ENCODE measurements around the gene CADPS. TPM values are rescaled to one million over a fixed set of nuclear protein-coding genes. Genes with fewer than 3 reads are reported as not detected.

The CADPS gene
- total RNA-seq, 2 experiments from 2014 or later = 61.3 to 68.6 TPM

DNA sequence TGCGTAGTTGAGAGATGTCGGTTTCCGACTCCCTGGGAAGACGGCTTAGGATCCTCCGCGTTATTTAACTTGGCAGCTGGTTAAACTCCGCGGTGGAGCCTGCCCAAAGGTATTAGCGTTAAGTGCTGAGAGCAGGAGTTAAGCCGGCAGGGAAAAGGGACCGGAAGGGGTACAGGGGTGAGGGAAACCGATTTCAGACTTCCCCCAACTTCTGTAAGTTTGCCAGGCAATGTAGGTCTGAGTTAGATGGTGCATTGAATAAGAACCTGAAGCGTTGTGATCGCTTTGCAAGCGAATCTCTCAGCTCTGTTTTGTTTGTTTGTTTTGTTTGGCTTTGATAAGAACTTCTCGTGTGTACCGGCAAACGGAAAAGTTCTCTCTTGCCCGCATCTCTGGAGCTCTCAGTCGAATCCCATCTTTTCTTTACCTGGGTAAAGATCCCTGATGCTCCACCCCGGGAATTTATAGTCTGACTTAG is 495.9 kb downstream of the CADPS start:
- no peaks in the 10 kb centered on the region for H3K9me3 ChIP-seq (ENCODE audit: low read length)
- H3K4me3 ChIP-seq (ENCODE audit: low read depth, low read length, poor library complexity, severe bottlenecking) = no peak overlapping the region
- BruUV-seq (replicated peaks) = no TSS peak
- no peaks in the 10 kb centered on the region for H3K4me1 ChIP-seq (ENCODE audit: insufficient read depth, low read length, poor library complexity, severe bottlenecking)
- H2AFZ ChIP-seq (ENCODE audit: low read length) = no peak overlapping the region
- no peak overlapping the region for H3K27ac ChIP-seq (ENCODE audit: low read depth, low read length, poor library complexity, severe bottlenecking)
- ChIA-PET POLR2A (interaction anchor here (1.7 kb wide), 1 partner anchor 12 kb away, joined by 3 read pairs; no protein-coding TSS in a partner anchor), CTCF (ENCODE audit: unreplicated experiment) (no interaction called here)
- H3K79me2 ChIP-seq (ENCODE audit: insufficient read depth, low read depth, low read length) = no peaks in the 10 kb centered on the region
- H3K9me2 ChIP-seq (ENCODE audit: insufficient read depth, low read length) = no peaks in the 10 kb centered on the region
- H3K36me3 ChIP-seq (ENCODE audit: insufficient read depth, low read length) = no peaks in the 10 kb centered on the region
- TF ChIP-seq, protein P1, sequence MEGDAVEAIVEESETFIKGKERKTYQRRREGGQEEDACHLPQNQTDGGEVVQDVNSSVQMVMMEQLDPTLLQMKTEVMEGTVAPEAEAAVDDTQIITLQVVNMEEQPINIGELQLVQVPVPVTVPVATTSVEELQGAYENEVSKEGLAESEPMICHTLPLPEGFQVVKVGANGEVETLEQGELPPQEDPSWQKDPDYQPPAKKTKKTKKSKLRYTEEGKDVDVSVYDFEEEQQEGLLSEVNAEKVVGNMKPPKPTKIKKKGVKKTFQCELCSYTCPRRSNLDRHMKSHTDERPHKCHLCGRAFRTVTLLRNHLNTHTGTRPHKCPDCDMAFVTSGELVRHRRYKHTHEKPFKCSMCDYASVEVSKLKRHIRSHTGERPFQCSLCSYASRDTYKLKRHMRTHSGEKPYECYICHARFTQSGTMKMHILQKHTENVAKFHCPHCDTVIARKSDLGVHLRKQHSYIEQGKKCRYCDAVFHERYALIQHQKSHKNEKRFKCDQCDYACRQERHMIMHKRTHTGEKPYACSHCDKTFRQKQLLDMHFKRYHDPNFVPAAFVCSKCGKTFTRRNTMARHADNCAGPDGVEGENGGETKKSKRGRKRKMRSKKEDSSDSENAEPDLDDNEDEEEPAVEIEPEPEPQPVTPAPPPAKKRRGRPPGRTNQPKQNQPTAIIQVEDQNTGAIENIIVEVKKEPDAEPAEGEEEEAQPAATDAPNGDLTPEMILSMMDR (conservative IDR thresholded peaks at IDR 0.05; ENCODE audit: low read length) = no peak
- no peak for TF ChIP-seq EZH2phosphoT487 (IDR thresholded peaks at IDR 0.05; ENCODE audit: borderline replicate concordance, low read depth, low read length)
- intact Hi-C loops (cut with micrococcal nuclease; ENCODE audit: unreplicated experiment) = no loop called here
- no peak overlapping the region for H3K4me2 ChIP-seq (ENCODE audit: low read length)
- no peak for DNase-seq (ENCODE audit: low spot score)
- no peaks in the 10 kb centered on the region for H4K20me1 ChIP-seq (ENCODE audit: insufficient read depth, low read length)

DNA sequence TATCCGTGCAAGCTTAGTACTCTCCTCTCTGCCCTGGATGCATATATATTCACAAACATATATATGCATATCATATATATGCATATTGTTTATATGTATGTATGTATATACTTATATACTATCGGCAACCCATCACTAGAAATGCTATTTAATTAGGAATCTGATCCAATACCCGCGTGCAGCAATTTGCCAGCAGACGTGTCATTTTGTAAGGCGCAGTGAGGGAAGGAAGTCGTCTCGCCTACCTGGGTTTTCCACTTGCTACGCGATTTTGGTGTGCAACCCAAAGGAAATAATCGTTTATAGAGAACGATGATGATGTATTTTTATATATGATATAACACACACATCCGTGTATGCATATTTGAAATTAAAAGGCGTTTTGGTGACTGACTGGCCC is 496.3 kb downstream of the CADPS start:
- Histone ChIP-seq H3K79me2 (ENCODE audit: insufficient read depth, low read depth, low read length) (no peaks in the 10 kb centered on the region), H3K9me3 (ENCODE audit: low read length) (no peaks in the 10 kb centered on the region), H3K36me3 (ENCODE audit: insufficient read depth, low read length) (no peaks in the 10 kb centered on the region), H3K4me3 (ENCODE audit: low read depth, low read length, poor library complexity, severe bottlenecking) (no peak overlapping the region), H4K20me1 (ENCODE audit: insufficient read depth, low read length) (no peaks in the 10 kb centered on the region), H3K4me1 (ENCODE audit: insufficient read depth, low read length, poor library complexity, severe bottlenecking) (no peaks in the 10 kb centered on the region), H3K9me2 (ENCODE audit: insufficient read depth, low read length) (no peaks in the 10 kb centered on the region), H2AFZ (ENCODE audit: low read length) (no peak overlapping the region), H3K27ac (ENCODE audit: low read depth, low read length, poor library complexity, severe bottlenecking) (no peak overlapping the region), H3K4me2 (ENCODE audit: low read length) (no peak overlapping the region)
- POLR2A ChIA-PET = no interaction called here
- BruUV-seq (replicated peaks) = no TSS peak
- no peak for DNase-seq (ENCODE audit: low spot score)
- CTCF ChIA-PET (ENCODE audit: unreplicated experiment) = no interaction called here
- intact Hi-C loops (cut with micrococcal nuclease; ENCODE audit: unreplicated experiment) = no loop called here
- TF ChIP-seq, protein P1 (conservative IDR thresholded peaks at IDR 0.05; ENCODE audit: low read length) = no peak
- TF ChIP-seq EZH2phosphoT487 (IDR thresholded peaks at IDR 0.05; ENCODE audit: borderline replicate concordance, low read depth, low read length) = no peak

DNA sequence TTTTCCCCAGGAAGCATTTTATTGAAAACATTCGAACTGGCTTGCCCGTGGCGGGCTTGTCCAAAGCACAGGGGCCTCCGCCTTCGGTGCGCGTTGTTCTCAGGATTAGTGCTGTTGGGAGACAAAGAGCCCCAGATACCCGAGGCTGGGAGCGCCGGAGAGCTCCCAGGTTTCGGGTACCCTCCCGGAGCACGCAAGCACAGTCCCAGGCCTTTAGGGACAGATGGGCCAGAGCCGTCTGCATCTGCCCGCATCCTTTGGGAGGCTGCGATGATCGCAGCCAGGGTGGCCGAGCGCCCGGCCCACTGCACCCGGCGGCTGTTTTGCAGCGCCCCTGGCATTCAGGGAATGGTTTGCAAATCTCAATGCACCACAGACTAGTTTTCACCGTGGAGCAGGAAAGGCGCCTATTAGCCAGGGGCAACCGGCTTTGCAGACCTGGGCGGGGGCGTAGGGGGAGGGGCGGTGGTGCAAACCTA is 496.9 kb downstream of the CADPS start:
- CTCF ChIA-PET (ENCODE audit: unreplicated experiment) = no interaction called here
- H2AFZ ChIP-seq (ENCODE audit: low read length) = no peak overlapping the region

More for the DNA sequence above, 496.9 kb downstream of the CADPS start:
- BruUV-seq (replicated peaks) = no TSS peak
- no peaks in the 10 kb centered on the region for H3K4me1 ChIP-seq (ENCODE audit: insufficient read depth, low read length, poor library complexity, severe bottlenecking)
- no peak overlapping the region for H3K4me2 ChIP-seq (ENCODE audit: low read length)
- H3K27ac ChIP-seq (ENCODE audit: low read depth, low read length, poor library complexity, severe bottlenecking) = no peak overlapping the region
- H3K9me2 ChIP-seq (ENCODE audit: insufficient read depth, low read length) = no peaks in the 10 kb centered on the region
- POLR2A ChIA-PET = no interaction called here
- no peak overlapping the region for H3K4me3 ChIP-seq (ENCODE audit: low read depth, low read length, poor library complexity, severe bottlenecking)
- TF ChIP-seq EZH2phosphoT487 (IDR thresholded peaks at IDR 0.05; ENCODE audit: borderline replicate concordance, low read depth, low read length) = no peak
- TF ChIP-seq, protein P1 (conservative IDR thresholded peaks at IDR 0.05; ENCODE audit: low read length) = no peak
- H3K36me3 ChIP-seq (ENCODE audit: insufficient read depth, low read length) = no peaks in the 10 kb centered on the region
- no peaks in the 10 kb centered on the region for H4K20me1 ChIP-seq (ENCODE audit: insufficient read depth, low read length)
- no peak for DNase-seq (ENCODE audit: low spot score)
- no peaks in the 10 kb centered on the region for H3K9me3 ChIP-seq (ENCODE audit: low read length)
- intact Hi-C loops (cut with micrococcal nuclease; ENCODE audit: unreplicated experiment) = no loop called here
- no peaks in the 10 kb centered on the region for H3K79me2 ChIP-seq (ENCODE audit: insufficient read depth, low read depth, low read length)

All from OCI-LY7 (cell line).